Fibroblast of gingiva (primary cell): ENCODE measurements around the gene FBXO11.

Experiments used
- DNase-seq: peaks from one replicate; pipeline ENCODE4 v3.0.0-alpha.2; 2011; ENCODE audit warnings: low read depth

FBXO11 gene

GRCh38 chr2:47783486-47784351 is 122.6 kb downstream of the FBXO11 start:
- peak; percentile 40 for DNase-seq

GRCh38 chr2:47782671-47783485 is 123.4 kb downstream of the FBXO11 start, which contains the start of gene MSH6:
Gene MSH6, plus strand, starts transcription at chr2:47783145. Its CDS starts 89 bp downstream, at chr2:47783234.
- peak; percentile 87 for DNase-seq

DNA sequence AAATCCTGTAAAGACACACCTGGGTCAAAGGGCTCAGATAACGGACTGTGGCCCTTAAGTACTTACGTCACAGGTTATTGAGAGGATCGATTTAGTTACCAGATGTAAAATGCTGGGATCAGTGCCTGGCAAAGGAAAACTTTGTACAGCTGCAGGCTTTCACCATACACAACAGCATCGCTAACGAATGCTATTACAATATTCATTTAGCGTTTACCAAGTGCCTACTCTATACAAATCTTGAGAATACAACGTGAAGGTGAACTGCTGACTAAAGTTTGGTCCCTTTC is 124.0 kb downstream of the FBXO11 start:
- no peak for DNase-seq

GRCh38 chr2:47779426-47779790 is 126.9 kb downstream of the FBXO11 start:
- DNase-seq = no peak

DNA sequence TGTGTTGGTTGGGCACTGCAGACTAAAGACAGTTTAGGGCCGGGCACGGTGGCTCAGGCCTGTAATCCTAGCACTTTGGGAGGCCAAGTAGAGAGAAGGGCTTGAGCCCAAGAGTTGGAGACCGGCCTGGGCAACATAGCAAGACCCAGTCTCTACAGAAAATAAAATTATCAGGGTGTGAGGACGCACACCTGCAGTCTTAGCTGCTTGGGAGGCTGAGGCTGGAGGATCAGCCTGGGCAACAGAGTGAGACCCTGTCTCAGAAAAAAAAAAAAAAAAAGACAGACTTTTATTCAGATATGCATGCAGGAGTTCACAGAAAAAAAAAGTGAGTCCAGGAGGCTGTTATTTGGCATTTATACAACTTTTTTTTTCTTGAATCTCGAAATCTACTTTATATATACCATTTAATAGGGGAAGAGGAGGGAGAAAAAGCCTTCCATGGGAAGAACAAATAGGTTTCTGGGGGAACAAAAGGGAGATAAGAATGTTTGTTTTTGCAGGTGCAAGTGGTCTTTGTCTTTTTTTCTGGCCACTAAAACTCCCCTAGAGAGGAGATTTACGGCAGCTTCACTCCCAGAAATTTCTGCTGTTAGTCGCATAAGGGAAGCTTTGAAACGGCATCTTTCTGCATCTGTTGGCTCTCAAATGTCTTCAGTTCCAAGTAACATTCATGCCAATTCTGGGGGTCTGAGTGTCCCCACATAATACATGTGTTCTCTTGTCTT is 127.4 kb downstream of the FBXO11 start:
- DNase-seq = no peak

DNA sequence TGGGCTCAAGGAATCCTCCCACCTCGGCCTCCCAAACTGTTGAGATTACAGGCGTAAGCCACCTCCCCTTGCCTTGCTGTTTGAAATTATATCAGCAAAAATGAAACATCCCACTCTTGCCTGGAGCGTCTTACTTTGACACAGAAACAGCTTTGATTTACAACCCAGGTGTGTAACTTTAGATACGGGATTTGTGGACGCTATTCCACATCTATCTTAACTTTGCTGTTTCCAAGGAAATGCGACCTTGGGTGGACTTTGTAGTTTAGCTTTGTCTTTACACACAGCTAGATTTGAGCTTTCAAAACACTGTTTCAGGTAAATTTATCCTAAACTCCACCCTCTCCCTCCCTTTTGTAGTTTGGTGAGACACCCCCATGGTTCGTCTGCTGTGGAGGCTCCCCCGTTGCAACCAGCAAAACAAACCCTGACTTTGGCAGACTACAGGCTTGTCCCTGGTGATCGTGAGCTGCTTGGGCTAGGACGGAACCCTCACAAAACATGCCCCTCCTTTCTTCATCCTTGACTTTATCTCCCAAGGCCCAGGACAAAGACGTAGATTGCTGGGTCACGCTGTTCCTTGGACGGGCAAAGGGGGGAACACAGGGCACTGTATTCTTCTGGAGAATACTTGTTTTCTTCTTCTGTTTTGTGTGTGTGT is 128.9 kb downstream of the FBXO11 start:
- no peak for DNase-seq

GRCh38 chr2:47774567-47774966 is 131.7 kb downstream of the FBXO11 start:
- DNase-seq = no peak

- no peak for DNase-seq
These were observed 134.0 kb downstream of the FBXO11 start for GRCh38 chr2:47772343-47772742.

GRCh38 chr2:47771211-47771610 is 135.1 kb downstream of the FBXO11 start:
- peak; percentile 91 for DNase-seq

DNA sequence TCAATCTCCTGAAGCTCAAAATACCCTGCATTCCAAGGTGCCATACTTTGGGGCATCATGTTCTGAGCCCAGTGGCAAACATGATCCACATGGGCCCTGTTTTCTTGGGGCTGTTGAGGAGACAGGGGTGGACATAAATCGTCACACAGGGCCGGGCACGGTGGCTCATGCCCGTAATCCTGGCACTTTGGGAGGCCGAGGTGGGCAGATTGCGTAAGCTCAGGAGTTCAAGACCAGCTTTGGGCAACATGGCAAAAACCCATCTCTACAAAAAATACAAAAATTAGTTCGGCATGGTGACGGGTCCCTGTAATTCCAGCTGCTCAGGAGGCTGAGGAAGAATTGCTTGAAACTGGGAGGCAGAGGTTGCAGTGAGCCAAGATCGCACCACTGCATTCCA is 137.0 kb downstream of the FBXO11 start:
- DNase-seq = no peak

DNA sequence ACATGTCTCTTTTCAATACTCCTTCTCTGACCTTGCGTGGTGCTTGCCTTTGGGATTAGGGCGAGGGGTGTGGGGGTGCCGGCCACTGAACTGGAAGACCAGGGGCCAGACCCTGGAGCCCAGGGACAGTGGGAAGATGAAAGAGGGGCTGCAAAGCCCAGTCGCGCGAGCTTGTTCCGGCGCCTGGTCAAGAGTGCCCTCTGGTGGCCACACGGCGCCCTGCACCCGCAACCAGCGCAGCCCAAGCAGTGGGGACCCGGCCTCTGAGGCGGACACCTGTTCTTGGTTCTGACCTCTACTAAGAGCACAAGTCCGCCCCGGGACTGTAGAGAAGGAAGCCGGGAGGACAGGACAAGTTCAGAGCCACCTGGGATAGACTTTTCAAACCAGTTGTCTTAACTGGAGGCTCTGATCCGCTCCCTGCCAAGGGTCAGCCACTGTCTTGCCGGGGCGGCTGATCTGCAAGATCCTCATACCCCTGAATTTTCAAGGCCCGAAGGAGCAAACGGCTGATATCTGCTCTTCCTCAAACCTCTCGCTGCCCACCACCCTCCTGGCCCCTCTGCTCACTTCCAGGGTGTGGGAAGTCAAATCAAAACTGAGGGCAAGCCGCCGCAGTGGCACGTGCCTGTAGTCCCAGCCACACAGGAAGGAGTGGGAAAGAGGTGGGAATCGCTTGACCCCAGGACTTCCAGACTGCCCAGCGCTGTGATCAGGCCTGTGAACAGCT is 138.3 kb downstream of the FBXO11 start:
- DNase-seq = peak; percentile 29

GRCh38 chr2:47767497-47767844 is 138.8 kb downstream of the FBXO11 start:
- DNase-seq = no peak

DNA sequence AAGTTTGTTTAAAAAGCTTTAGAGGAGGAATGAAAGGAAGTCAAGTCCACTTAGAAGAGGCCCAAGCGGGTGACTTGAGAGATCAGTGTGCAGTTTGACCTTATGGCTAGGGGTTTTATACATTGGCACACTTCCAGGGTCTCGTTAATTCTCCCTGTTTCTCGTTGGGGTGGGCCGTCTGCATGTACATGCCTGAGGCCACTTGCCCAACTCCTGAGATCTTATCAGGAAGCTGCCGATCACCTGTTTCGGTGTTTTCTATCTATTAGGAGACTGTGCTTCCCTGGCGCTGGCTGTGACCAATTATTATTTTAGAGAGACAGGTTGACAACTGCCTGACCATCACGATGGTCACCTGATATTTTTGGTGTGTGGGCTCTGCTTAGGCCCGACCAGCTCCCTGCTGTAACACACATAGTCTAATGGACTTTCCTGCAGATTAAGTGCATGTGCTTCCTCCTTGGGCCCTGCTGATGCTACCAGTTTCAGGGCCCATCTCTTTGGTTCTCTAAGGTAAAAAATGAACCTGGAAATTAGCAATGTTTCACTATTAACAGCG is 154.4 kb downstream of the FBXO11 start:
- no peak for DNase-seq

DNA sequence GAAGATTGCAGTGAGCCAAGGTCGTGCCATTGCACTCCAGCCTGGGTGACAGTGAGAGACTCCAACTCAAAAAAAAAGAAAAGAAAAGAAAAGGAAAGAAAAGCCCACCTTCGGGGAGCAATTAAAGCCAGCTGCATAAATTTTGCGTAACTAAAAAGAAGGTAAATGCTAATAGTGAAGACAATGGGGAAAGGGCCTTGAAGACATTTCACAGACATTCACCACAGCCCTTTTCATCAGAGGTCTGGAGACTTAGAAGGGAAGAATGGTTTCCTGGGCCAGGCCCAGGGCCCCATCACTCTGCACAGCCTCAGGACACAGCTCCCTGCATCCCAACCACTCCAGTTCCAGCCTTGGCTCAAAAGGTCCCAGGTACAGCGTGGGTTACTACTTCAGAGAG is 158.4 kb downstream of the FBXO11 start:
- DNase-seq = no peak

- no peak for DNase-seq
These were observed 162.2 kb downstream of the FBXO11 start for GRCh38 chr2:47744074-47744473.

- no peak for DNase-seq
These were observed 164.7 kb downstream of the FBXO11 start for GRCh38 chr2:47741637-47742036.

DNA sequence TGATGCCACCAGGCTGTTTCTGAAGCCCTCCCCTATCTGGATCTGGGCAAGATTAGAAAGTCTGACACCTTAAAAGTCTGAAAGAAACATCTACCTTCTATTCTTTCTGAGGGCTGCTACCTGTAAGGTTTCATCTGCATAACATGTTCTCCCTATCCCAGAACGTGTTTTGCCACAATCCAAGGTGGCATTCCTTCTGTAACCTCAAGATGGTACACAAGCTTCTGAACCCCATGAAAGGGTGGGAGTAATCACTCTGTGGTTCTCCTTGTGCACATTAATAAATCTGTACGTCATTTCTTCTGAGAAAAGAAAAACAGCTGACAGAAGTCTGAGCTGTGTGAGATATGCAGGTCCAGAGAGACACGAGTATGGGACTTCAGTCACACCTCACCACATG is 165.2 kb downstream of the FBXO11 start:
- no peak for DNase-seq
